CD4-positive, alpha-beta memory T cell (primary cell): ENCODE measurements around the gene TMEM174. TPM values are rescaled to one million over a fixed set of nuclear protein-coding genes. Genes with fewer than 3 reads are reported as not detected.

ENCODE experiments used
- CTCF ChIA-PET: fragments of 350-600 bp; sonication (Branson Sonifier 250); formaldehyde crosslinking; loops from one replicate; lab custom pipeline; 2021; ENCODE audit warnings: inconsistent platforms; ENCODE audit not compliant: partially characterized antibody; lab: Charles Lee
- POLR2A ChIA-PET: fragments of 350-600 bp; sonication (Branson Sonifier 250); formaldehyde crosslinking; loops from one replicate; lab custom pipeline; 2021; ENCODE audit not compliant: partially characterized antibody; lab: Charles Lee
- DNase-seq, 5 donors: peaks; one replicate each; pipeline versions ENCODE4 v3.0.0 to v3.0.0-alpha.2; 2020 to 2022; ENCODE audit warnings: mixed read lengths in 1 of 5
- H3K27ac ChIP-seq: one replicate; pipeline ENCODE4 v1.7.0; 2013; ENCODE audit warnings: low read depth, low read length
- H3K27me3 ChIP-seq: 2 replicates; pipeline ENCODE4 v1.7.0; 2013; ENCODE audit warnings: mild to moderate bottlenecking, low read length, moderate library complexity; ENCODE audit not compliant: insufficient read depth
- H3K36me3 ChIP-seq: 2 replicates; pipeline ENCODE4 v1.7.0; 2013; ENCODE audit warnings: mild to moderate bottlenecking, low read length, moderate library complexity; ENCODE audit not compliant: insufficient read depth
- H3K4me1 ChIP-seq: 2 replicates; pipeline ENCODE4 v1.7.0; 2013; ENCODE audit warnings: mild to moderate bottlenecking, low read length, moderate library complexity; ENCODE audit not compliant: insufficient read depth
- H3K4me3 ChIP-seq, 2 donors: one replicate each; pipeline ENCODE4 v1.7.0; 2013; ENCODE audit warnings: low read length in 2 of 2, mild to moderate bottlenecking in 1 of 2
- H3K9me3 ChIP-seq, 2 donors: one replicate each; pipeline ENCODE4 v1.7.0; 2013; ENCODE audit warnings: low read length in 2 of 2, control low read depth in 1 of 2; ENCODE audit not compliant: control insufficient read depth in 1 of 2
- H3K27ac Mint-ChIP-seq, 7 donors: one replicate each; pipeline ENCODE4 v1.8.0; 2020 to 2021; ENCODE audit warnings: mixed read lengths in 7 of 7, mild to moderate bottlenecking in 6 of 7, inconsistent platforms in 3 of 7, moderate library complexity in 3 of 7
- H3K27me3 Mint-ChIP-seq, 2 donors: one replicate each; pipeline ENCODE4 v1.8.0; 2020 to 2021; ENCODE audit warnings: mixed read lengths in 2 of 2
- H3K36me3 Mint-ChIP-seq, 2 donors: one replicate each; pipeline ENCODE4 v1.8.0; 2020 to 2021; ENCODE audit warnings: mixed read lengths in 2 of 2, inconsistent platforms in 1 of 2, mild to moderate bottlenecking in 1 of 2
- H3K4me1 Mint-ChIP-seq, 4 donors: one replicate each; pipeline ENCODE4 v1.8.0; 2020 to 2021; ENCODE audit warnings: mixed read lengths in 4 of 4, mild to moderate bottlenecking in 1 of 4
- H3K4me3 Mint-ChIP-seq, 8 donors: one replicate each; pipeline ENCODE4 v1.8.0; 2020 to 2021; ENCODE audit warnings: mixed read lengths in 8 of 8, mild to moderate bottlenecking in 7 of 8, moderate library complexity in 6 of 8, inconsistent platforms in 3 of 8
- H3K9me3 Mint-ChIP-seq, 8 donors: one replicate each; pipeline ENCODE4 v1.8.0; 2020 to 2021; ENCODE audit warnings: mixed read lengths in 8 of 8, mild to moderate bottlenecking in 5 of 8, inconsistent platforms in 3 of 8, moderate library complexity in 1 of 8
- intact Hi-C: fragments of 100-400 bp; cut with micrococcal nuclease; formaldehyde crosslinking; loops from one replicate; pipeline ENCODE4 v1.15.1; 2023
- polyA plus RNA-seq, 2 donors: library from polyadenylated mRNA; unstranded; fragments of 300-500 nt; fragmentation: Illumina TruSeq; gene quantifications; one replicate each; pipeline ENCODE4 v1.2.3, GENCODE V29; 2021
- total RNA-seq, 2 experiments: library from RNA; stranded (reverse); gene quantifications; one replicate each; pipeline ENCODE4 v1.2.3, GENCODE V29; 2021

The TMEM174 gene
- total and polyA plus RNA-seq, 4 experiments from 2014 or later: not detected

- no peak for DNase-seq
- Histone ChIP-seq H3K4me1 (no peaks in the 10 kb centered on the region), H3K27ac (no peak overlapping the region), H3K27me3 (no peaks in the 10 kb centered on the region), H3K4me3 (no peak overlapping the region), H3K9me3 (no peaks in the 10 kb centered on the region), H3K36me3 (no peaks in the 10 kb centered on the region)
- intact Hi-C loops: no loop called here
- CTCF ChIA-PET: no interaction called here
- H3K27me3 Mint-ChIP-seq: peaks cover 31 to 36% of the 10 kb centered on the region in 2 donors
- no peak overlapping the region for H3K27ac Mint-ChIP-seq
- POLR2A ChIA-PET: no interaction called here
- H3K36me3 Mint-ChIP-seq: no peaks in the 10 kb centered on the region
- H3K4me1 Mint-ChIP-seq: no peaks in the 10 kb centered on the region
- H3K9me3 Mint-ChIP-seq: peaks cover 0 to 13% (median 9%) of the 10 kb centered on the region in 8 donors
- no peak overlapping the region for H3K4me3 Mint-ChIP-seq
These were observed 10.0 kb downstream of the TMEM174 start for GRCh38 chr5:73183000-73183399.

- no peaks in the 10 kb centered on the region for H3K4me1 Mint-ChIP-seq
- Histone ChIP-seq H3K27me3 (no peaks in the 10 kb centered on the region), H3K9me3 (no peaks in the 10 kb centered on the region), H3K36me3 (no peaks in the 10 kb centered on the region), H3K4me3 (no peak overlapping the region), H3K4me1 (no peaks in the 10 kb centered on the region), H3K27ac (no peak overlapping the region)
- H3K4me3 Mint-ChIP-seq: no peak overlapping the region
- POLR2A ChIA-PET: no interaction called here
- H3K27ac Mint-ChIP-seq: no peak overlapping the region
- CTCF ChIA-PET: no interaction called here
- intact Hi-C loops: no loop called here
- peaks cover 27 to 31% of the 10 kb centered on the region in 2 donors for H3K27me3 Mint-ChIP-seq
- no peak for DNase-seq
- no peaks in the 10 kb centered on the region for H3K36me3 Mint-ChIP-seq
- peaks cover 0 to 13% (median 9%) of the 10 kb centered on the region in 8 donors for H3K9me3 Mint-ChIP-seq
These were observed 10.5 kb downstream of the TMEM174 start for GRCh38 chr5:73183481-73183891.

GRCh38 chr5:73186976-73187375, 14.0 kb downstream of the TMEM174 start:
- Histone ChIP-seq H3K27ac (no peak overlapping the region), H3K4me3 (no peak overlapping the region), H3K4me1 (no peaks in the 10 kb centered on the region), H3K9me3 (no peaks in the 10 kb centered on the region), H3K36me3 (no peaks in the 10 kb centered on the region), H3K27me3 (no peaks in the 10 kb centered on the region)
- no peak overlapping the region for H3K4me3 Mint-ChIP-seq
- H3K4me1 Mint-ChIP-seq: no peaks in the 10 kb centered on the region
- ChIA-PET POLR2A (no interaction called here), CTCF (no interaction called here)
- DNase-seq: no peak
- intact Hi-C loops: no loop called here
- H3K9me3 Mint-ChIP-seq: peaks cover 0 to 13% (median 9%) of the 10 kb centered on the region in 8 donors
- H3K27ac Mint-ChIP-seq: no peak overlapping the region
- peaks cover 23 to 26% of the 10 kb centered on the region in 2 donors for H3K27me3 Mint-ChIP-seq
- no peaks in the 10 kb centered on the region for H3K36me3 Mint-ChIP-seq

GRCh38 chr5:73188764-73189531, 16.0 kb downstream of the TMEM174 start:
- ChIA-PET CTCF (interaction anchor here (1.1 kb wide), 1 partner anchor 12 kb away, joined by 5 read pairs; no protein-coding TSS in a partner anchor), POLR2A (no interaction called here)
- H3K4me3 Mint-ChIP-seq: no peak overlapping the region
- H3K27me3 Mint-ChIP-seq: peaks cover 18 to 25% of the 10 kb centered on the region in 2 donors
- no peak for DNase-seq
- Histone ChIP-seq H3K4me1 (no peaks in the 10 kb centered on the region), H3K4me3 (no peak overlapping the region), H3K27me3 (no peaks in the 10 kb centered on the region), H3K9me3 (no peaks in the 10 kb centered on the region), H3K36me3 (no peaks in the 10 kb centered on the region), H3K27ac (no peak overlapping the region)
- intact Hi-C loops: no loop called here
- H3K27ac Mint-ChIP-seq: no peak overlapping the region
- no peaks in the 10 kb centered on the region for H3K36me3 Mint-ChIP-seq
- no peaks in the 10 kb centered on the region for H3K4me1 Mint-ChIP-seq
- H3K9me3 Mint-ChIP-seq: peaks cover 0 to 11% (median 8%) of the 10 kb centered on the region in 8 donors

GRCh38 chr5:73189871-73190376, 16.9 kb downstream of the TMEM174 start:
- H3K4me3 Mint-ChIP-seq: no peak overlapping the region
- peaks cover 19 to 24% of the 10 kb centered on the region in 2 donors for H3K27me3 Mint-ChIP-seq
- H3K4me1 ChIP-seq: no peaks in the 10 kb centered on the region
- H3K27ac ChIP-seq: no peak overlapping the region
- peaks cover 0 to 6% (median 5%) of the 10 kb centered on the region in 8 donors for H3K9me3 Mint-ChIP-seq
- H3K9me3 ChIP-seq: no peaks in the 10 kb centered on the region
- DNase-seq: no peak
- H3K27me3 ChIP-seq: no peaks in the 10 kb centered on the region
- H3K36me3 ChIP-seq: no peaks in the 10 kb centered on the region
- no peak overlapping the region for H3K27ac Mint-ChIP-seq
- H3K4me3 ChIP-seq: no peak overlapping the region
- no peaks in the 10 kb centered on the region for H3K4me1 Mint-ChIP-seq
- H3K36me3 Mint-ChIP-seq: no peaks in the 10 kb centered on the region
- POLR2A ChIA-PET: no interaction called here
- CTCF ChIA-PET: interaction anchor here (1.1 kb wide), 1 partner anchor 11 kb away, joined by 5 read pairs; no protein-coding TSS in a partner anchor
- intact Hi-C loops: no loop called here

GRCh38 chr5:73192370-73192769, 19.4 kb downstream of the TMEM174 start:
- CTCF ChIA-PET: no interaction called here
- Mint-ChIP-seq H3K27ac (no peak overlapping the region), H3K36me3 (no peaks in the 10 kb centered on the region), H3K4me3 (no peak overlapping the region), H3K27me3 (peaks cover 24 to 36% of the 10 kb centered on the region in 2 donors), H3K9me3 (no peaks in the 10 kb centered on the region), H3K4me1 (no peaks in the 10 kb centered on the region)
- no peaks in the 10 kb centered on the region for H3K36me3 ChIP-seq
- no peak overlapping the region for H3K4me3 ChIP-seq
- DNase-seq: no peak
- no peak overlapping the region for H3K27ac ChIP-seq
- intact Hi-C loops: no loop called here
- no peaks in the 10 kb centered on the region for H3K9me3 ChIP-seq
- peaks cover 5% of the 10 kb centered on the region for H3K27me3 ChIP-seq
- H3K4me1 ChIP-seq: no peaks in the 10 kb centered on the region
- POLR2A ChIA-PET: no interaction called here

GRCh38 chr5:73193592-73193991, 20.6 kb downstream of the TMEM174 start:
- Mint-ChIP-seq H3K9me3 (no peaks in the 10 kb centered on the region), H3K27ac (no peak overlapping the region), H3K4me3 (no peak overlapping the region), H3K27me3 (peaks cover 27 to 37% of the 10 kb centered on the region in 2 donors), H3K4me1 (no peaks in the 10 kb centered on the region), H3K36me3 (no peaks in the 10 kb centered on the region)
- H3K4me1 ChIP-seq: no peaks in the 10 kb centered on the region
- no peaks in the 10 kb centered on the region for H3K36me3 ChIP-seq
- no peak overlapping the region for H3K4me3 ChIP-seq
- no peak overlapping the region for H3K27ac ChIP-seq
- H3K27me3 ChIP-seq: peaks cover 5% of the 10 kb centered on the region
- ChIA-PET CTCF (no interaction called here), POLR2A (no interaction called here)
- no peak for DNase-seq
- intact Hi-C loops: no loop called here
- H3K9me3 ChIP-seq: no peaks in the 10 kb centered on the region
